ENCODE measurements around the gene TSKS. TPM values are rescaled to one million over a fixed set of nuclear protein-coding genes. Genes with fewer than 3 reads are reported as not detected.

The TSKS gene
- total RNA-seq, 2 experiments from 2014 or later: not detected

DNA sequence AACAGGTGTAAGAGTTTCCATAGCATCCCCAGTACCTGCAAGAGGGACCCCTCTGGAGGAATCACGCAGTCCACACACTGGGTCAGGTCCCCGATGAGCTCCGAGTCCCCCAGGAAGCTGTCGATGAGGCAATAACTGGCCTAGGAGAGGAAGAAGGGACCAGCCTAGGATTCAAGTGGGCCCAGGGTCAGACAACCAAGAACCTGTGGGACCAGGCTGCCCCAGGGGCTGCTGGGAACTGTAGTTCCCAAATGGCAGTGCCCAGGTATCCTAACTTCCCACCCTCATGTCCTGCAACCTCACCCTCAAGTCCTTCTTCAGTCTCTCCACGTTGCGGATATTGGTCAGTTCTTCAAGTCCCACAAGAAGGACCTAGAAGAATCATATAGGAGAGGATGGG is 48.2 kb upstream of the TSKS start:
- H3K27ac ChIP-seq (ENCODE audit: low read depth, low read length, poor library complexity, severe bottlenecking): no peak overlapping the region
- ChIA-PET POLR2A (no interaction called here), CTCF (ENCODE audit: unreplicated experiment) (no interaction called here)
- H3K9me2 ChIP-seq (ENCODE audit: insufficient read depth, low read length): no peaks in the 10 kb centered on the region
- no peaks in the 10 kb centered on the region for H3K9me3 ChIP-seq (ENCODE audit: low read length)
- BruUV-seq (replicated peaks): no TSS peak
- no peak overlapping the region for H3K4me2 ChIP-seq (ENCODE audit: low read length)
- H3K36me3 ChIP-seq (ENCODE audit: insufficient read depth, low read length): peaks cover 14% of the 10 kb centered on the region; the same call in 1 of the 2 replicates
- H4K20me1 ChIP-seq (ENCODE audit: insufficient read depth, low read length): no peaks in the 10 kb centered on the region
- intact Hi-C loops (cut with micrococcal nuclease; ENCODE audit: unreplicated experiment): no loop called here
- no peak for DNase-seq (ENCODE audit: low spot score)
- H3K4me1 ChIP-seq (ENCODE audit: insufficient read depth, low read length, poor library complexity, severe bottlenecking): peaks cover 40% of the 10 kb centered on the region
- no peak for TF ChIP-seq EZH2phosphoT487 (IDR thresholded peaks at IDR 0.05; ENCODE audit: borderline replicate concordance, low read depth, low read length)
- TF ChIP-seq, protein P1, sequence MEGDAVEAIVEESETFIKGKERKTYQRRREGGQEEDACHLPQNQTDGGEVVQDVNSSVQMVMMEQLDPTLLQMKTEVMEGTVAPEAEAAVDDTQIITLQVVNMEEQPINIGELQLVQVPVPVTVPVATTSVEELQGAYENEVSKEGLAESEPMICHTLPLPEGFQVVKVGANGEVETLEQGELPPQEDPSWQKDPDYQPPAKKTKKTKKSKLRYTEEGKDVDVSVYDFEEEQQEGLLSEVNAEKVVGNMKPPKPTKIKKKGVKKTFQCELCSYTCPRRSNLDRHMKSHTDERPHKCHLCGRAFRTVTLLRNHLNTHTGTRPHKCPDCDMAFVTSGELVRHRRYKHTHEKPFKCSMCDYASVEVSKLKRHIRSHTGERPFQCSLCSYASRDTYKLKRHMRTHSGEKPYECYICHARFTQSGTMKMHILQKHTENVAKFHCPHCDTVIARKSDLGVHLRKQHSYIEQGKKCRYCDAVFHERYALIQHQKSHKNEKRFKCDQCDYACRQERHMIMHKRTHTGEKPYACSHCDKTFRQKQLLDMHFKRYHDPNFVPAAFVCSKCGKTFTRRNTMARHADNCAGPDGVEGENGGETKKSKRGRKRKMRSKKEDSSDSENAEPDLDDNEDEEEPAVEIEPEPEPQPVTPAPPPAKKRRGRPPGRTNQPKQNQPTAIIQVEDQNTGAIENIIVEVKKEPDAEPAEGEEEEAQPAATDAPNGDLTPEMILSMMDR (conservative IDR thresholded peaks at IDR 0.05; ENCODE audit: low read length): no peak
- no peak overlapping the region for H2AFZ ChIP-seq (ENCODE audit: low read length)
- no peaks in the 10 kb centered on the region for H3K79me2 ChIP-seq (ENCODE audit: insufficient read depth, low read depth, low read length)
- H3K4me3 ChIP-seq (ENCODE audit: low read depth, low read length, poor library complexity, severe bottlenecking): no peak overlapping the region

DNA sequence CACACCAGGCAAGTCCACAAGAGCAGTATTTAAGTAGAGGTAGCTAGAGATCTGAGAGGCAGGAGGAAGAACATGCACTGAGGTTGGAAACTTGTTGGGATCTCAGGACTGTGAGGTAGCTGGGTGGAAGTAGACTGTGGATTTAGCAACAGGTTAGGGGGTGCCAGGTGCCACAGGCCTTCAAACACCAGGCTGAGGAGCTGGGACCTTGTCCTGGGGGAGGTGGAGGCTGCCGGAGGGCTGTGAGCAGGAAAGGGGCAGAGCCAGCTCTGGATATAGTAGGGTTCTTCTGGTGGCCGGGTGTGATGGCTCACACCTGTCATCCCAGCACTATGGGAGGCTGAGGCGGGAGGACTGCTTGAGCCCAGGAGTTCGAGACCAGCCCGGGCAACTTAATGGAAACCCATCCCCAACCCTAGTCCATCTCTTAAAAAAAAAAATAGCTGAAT is 46.9 kb upstream of the TSKS start:
- Histone ChIP-seq H3K4me2 (ENCODE audit: low read length) (peak overlapping the region; percentile 66; the same call in 1 of the 2 replicates), H3K36me3 (ENCODE audit: insufficient read depth, low read length) (peaks cover 25% of the 10 kb centered on the region), H3K27ac (ENCODE audit: low read depth, low read length, poor library complexity, severe bottlenecking) (no peak overlapping the region), H4K20me1 (ENCODE audit: insufficient read depth, low read length) (no peaks in the 10 kb centered on the region), H3K9me3 (ENCODE audit: low read length) (no peaks in the 10 kb centered on the region), H2AFZ (ENCODE audit: low read length) (no peak overlapping the region), H3K9me2 (ENCODE audit: insufficient read depth, low read length) (no peaks in the 10 kb centered on the region), H3K79me2 (ENCODE audit: insufficient read depth, low read depth, low read length) (no peaks in the 10 kb centered on the region), H3K4me1 (ENCODE audit: insufficient read depth, low read length, poor library complexity, severe bottlenecking) (peaks cover 40% of the 10 kb centered on the region), H3K4me3 (ENCODE audit: low read depth, low read length, poor library complexity, severe bottlenecking) (no peak overlapping the region)
- ChIA-PET CTCF (ENCODE audit: unreplicated experiment) (no interaction called here), POLR2A (no interaction called here)
- TF ChIP-seq, protein P1 (conservative IDR thresholded peaks at IDR 0.05; ENCODE audit: low read length): no peak
- TF ChIP-seq EZH2phosphoT487 (IDR thresholded peaks at IDR 0.05; ENCODE audit: borderline replicate concordance, low read depth, low read length): no peak
- intact Hi-C loops (cut with micrococcal nuclease; ENCODE audit: unreplicated experiment): no loop called here
- no peak for DNase-seq (ENCODE audit: low spot score)
- no TSS peak for BruUV-seq (replicated peaks)

DNA sequence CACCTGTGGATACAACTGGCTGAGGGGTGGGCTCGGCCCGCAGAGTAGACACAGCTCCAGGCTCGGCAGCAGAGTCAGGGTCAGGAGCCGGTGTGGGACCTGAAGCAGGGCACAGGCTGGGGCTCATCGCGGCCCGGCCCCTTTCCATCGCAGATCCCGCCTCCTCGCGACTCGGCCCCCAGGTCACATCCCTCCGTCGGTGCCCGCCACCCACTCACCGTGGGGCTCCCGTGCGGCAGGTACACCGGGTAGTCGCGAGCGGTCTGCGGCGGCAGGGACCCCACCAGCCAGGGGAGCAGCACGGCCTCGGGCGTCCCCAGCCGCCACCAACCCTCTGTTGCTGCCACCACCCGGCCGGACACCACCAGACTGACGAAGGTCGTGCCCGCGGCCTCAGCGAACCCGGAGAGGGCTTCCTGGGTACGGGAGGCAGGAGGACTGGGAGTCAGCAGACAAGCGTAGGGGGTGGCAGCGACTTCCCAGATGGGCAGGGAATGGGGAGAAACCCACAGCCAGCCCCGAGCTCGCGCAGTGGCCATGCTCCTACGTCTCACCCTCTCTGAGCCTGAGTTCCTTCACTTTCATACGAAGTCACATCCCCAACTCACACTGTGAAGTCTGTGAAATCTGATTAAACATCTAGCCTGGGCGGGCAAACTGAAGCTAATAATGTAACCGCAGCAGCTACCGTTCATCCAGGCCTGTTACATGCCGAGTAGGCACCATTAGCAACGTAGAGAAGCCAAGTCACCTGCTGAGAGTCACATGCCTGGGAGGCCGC is 46.2 kb upstream of the TSKS start:
- Histone ChIP-seq H3K4me1 (ENCODE audit: insufficient read depth, low read length, poor library complexity, severe bottlenecking) (peaks cover 35% of the 10 kb centered on the region), H3K36me3 (ENCODE audit: insufficient read depth, low read length) (peaks cover 31% of the 10 kb centered on the region), H3K9me3 (ENCODE audit: low read length) (no peaks in the 10 kb centered on the region), H4K20me1 (ENCODE audit: insufficient read depth, low read length) (no peaks in the 10 kb centered on the region), H3K79me2 (ENCODE audit: insufficient read depth, low read depth, low read length) (no peaks in the 10 kb centered on the region), H3K4me3 (ENCODE audit: low read depth, low read length, poor library complexity, severe bottlenecking) (peak overlapping the region; percentile 61), H2AFZ (ENCODE audit: low read length) (no peak overlapping the region), H3K4me2 (ENCODE audit: low read length) (peak overlapping the region; percentile 66), H3K9me2 (ENCODE audit: insufficient read depth, low read length) (no peaks in the 10 kb centered on the region), H3K27ac (ENCODE audit: low read depth, low read length, poor library complexity, severe bottlenecking) (no peak overlapping the region)
- intact Hi-C loops (cut with micrococcal nuclease; ENCODE audit: unreplicated experiment): no loop called here
- ChIA-PET CTCF (ENCODE audit: unreplicated experiment) (no interaction called here), POLR2A (no interaction called here)
- BruUV-seq (replicated peaks): no TSS peak
- peak; percentile 13 for DNase-seq (ENCODE audit: low spot score)
- TF ChIP-seq, protein P1 (conservative IDR thresholded peaks at IDR 0.05; ENCODE audit: low read length): 0 out of 2 replicates have a peak, but pooled peaks have one; percentile 28
- no peak for TF ChIP-seq EZH2phosphoT487 (IDR thresholded peaks at IDR 0.05; ENCODE audit: borderline replicate concordance, low read depth, low read length)

Data from OCI-LY7 (cell line).